HL-60 (cell line): ENCODE measurements around the gene SFT2D1.

ENCODE experiments used
- DNase-seq, 2 experiments: peaks; one replicate each; pipeline ENCODE4 v3.0.0-alpha.2; 2010 to 2020; ENCODE audit warnings: low read depth in 1 of 2, low spot score in 1 of 2
- H3K27ac ChIP-seq: fragments of 250-450 bp; sonication (Bioruptor Pico); replicated peaks from 2 replicates; pipeline ENCODE4 v1.5.1; 2020; ENCODE audit warnings: mild to moderate bottlenecking, moderate library complexity
- H3K27me3 ChIP-seq: fragments of 250-450 bp; sonication (Bioruptor Pico); 2 replicates; pipeline ENCODE4 v1.5.1; 2021; ENCODE audit warnings: mild to moderate bottlenecking, moderate library complexity; ENCODE audit not compliant: insufficient read depth, poor library complexity, severe bottlenecking
- H3K4me3 ChIP-seq: replicated peaks from 2 replicates; pipeline ENCODE4 v1.5.1; 2011; ENCODE audit warnings: mild to moderate bottlenecking, control low read depth, low read length; ENCODE audit not compliant: insufficient read depth
- GABPA ChIP-seq: IDR thresholded peaks from 2 replicates; pipeline ENCODE4 v1.6.1; 2012; ENCODE audit warnings: low read depth
- POLR2AphosphoS5 ChIP-seq: IDR thresholded peaks from 2 replicates; pipeline ENCODE4 v1.6.1; 2012; ENCODE audit warnings: low read depth
- SPI1 ChIP-seq: IDR thresholded peaks from 2 replicates; pipeline ENCODE4 v1.6.1; 2012; ENCODE audit warnings: low read depth, mild to moderate bottlenecking, borderline replicate concordance
- TF ChIP-seq, protein P1 (sequence below): IDR thresholded peaks from 2 replicates; pipeline ENCODE4 v1.6.1; 2012; ENCODE audit warnings: low read depth; ENCODE audit not compliant: insufficient replicate concordance
- TF ChIP-seq, protein P2 (sequence below): IDR thresholded peaks from one replicate; pipeline ENCODE4 v1.5.1; 2011; ENCODE audit warnings: low read length, control low read depth, inconsistent platforms; ENCODE audit not compliant: insufficient read depth

The SFT2D1 gene

DNA sequence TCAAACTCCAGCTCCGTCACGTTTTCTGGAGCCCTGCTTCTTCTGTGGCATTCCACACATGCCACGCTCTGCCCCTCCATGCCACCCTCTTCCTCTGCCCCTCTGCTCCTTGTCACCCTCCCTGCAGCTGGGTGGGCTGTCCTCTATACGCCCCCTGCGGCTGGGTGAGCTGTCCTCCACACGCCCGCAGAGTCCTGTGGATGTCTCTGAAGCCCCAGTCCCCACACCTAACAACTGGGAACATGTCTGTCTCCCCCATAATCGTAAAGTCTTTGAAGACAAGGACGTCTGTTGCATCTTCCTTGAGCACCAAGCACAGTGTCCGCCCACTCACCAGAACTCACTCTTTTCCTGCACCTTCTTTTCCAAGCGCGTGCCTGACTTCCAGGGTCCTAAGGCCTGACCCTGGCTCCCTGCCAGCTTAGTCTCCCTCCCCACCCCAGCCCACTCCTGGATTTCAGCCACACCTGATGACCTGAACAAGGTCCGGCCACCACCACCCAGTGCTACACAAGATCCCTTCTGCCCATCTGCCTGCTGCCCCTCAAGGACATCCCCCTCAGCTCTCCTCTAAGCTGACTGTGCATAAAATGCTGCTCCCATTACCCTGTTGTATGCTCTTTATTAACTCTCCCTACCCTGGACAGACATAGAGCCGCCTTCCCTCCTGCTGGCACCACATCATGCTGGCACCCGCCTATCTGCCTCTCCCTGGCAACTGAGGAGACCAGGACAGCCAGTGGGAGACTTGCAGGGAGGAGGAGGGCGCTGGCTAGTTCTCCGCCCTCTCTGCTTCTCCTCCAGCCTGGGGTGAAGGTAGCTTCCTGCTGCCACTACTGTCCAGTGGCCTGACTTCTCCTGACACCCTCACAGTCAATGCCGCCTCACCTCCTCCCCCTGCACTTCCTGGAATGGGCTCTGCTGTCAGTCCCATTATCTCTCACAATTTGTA lies 23.4 kb downstream of the SFT2D1 start:
- no peaks in the 10 kb centered on the region for H3K27me3 ChIP-seq
- TF ChIP-seq POLR2AphosphoS5 (no peak; the same call in 1 of the 2 replicates), GABPA (no peak), SPI1 (no peak)
- TF ChIP-seq, protein P1, sequence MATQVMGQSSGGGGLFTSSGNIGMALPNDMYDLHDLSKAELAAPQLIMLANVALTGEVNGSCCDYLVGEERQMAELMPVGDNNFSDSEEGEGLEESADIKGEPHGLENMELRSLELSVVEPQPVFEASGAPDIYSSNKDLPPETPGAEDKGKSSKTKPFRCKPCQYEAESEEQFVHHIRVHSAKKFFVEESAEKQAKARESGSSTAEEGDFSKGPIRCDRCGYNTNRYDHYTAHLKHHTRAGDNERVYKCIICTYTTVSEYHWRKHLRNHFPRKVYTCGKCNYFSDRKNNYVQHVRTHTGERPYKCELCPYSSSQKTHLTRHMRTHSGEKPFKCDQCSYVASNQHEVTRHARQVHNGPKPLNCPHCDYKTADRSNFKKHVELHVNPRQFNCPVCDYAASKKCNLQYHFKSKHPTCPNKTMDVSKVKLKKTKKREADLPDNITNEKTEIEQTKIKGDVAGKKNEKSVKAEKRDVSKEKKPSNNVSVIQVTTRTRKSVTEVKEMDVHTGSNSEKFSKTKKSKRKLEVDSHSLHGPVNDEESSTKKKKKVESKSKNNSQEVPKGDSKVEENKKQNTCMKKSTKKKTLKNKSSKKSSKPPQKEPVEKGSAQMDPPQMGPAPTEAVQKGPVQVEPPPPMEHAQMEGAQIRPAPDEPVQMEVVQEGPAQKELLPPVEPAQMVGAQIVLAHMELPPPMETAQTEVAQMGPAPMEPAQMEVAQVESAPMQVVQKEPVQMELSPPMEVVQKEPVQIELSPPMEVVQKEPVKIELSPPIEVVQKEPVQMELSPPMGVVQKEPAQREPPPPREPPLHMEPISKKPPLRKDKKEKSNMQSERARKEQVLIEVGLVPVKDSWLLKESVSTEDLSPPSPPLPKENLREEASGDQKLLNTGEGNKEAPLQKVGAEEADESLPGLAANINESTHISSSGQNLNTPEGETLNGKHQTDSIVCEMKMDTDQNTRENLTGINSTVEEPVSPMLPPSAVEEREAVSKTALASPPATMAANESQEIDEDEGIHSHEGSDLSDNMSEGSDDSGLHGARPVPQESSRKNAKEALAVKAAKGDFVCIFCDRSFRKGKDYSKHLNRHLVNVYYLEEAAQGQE: no peak
- TF ChIP-seq, protein P2, sequence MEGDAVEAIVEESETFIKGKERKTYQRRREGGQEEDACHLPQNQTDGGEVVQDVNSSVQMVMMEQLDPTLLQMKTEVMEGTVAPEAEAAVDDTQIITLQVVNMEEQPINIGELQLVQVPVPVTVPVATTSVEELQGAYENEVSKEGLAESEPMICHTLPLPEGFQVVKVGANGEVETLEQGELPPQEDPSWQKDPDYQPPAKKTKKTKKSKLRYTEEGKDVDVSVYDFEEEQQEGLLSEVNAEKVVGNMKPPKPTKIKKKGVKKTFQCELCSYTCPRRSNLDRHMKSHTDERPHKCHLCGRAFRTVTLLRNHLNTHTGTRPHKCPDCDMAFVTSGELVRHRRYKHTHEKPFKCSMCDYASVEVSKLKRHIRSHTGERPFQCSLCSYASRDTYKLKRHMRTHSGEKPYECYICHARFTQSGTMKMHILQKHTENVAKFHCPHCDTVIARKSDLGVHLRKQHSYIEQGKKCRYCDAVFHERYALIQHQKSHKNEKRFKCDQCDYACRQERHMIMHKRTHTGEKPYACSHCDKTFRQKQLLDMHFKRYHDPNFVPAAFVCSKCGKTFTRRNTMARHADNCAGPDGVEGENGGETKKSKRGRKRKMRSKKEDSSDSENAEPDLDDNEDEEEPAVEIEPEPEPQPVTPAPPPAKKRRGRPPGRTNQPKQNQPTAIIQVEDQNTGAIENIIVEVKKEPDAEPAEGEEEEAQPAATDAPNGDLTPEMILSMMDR: no peak
- no peak overlapping the region for H3K27ac ChIP-seq
- DNase-seq: no peak
- no peak overlapping the region for H3K4me3 ChIP-seq

DNA sequence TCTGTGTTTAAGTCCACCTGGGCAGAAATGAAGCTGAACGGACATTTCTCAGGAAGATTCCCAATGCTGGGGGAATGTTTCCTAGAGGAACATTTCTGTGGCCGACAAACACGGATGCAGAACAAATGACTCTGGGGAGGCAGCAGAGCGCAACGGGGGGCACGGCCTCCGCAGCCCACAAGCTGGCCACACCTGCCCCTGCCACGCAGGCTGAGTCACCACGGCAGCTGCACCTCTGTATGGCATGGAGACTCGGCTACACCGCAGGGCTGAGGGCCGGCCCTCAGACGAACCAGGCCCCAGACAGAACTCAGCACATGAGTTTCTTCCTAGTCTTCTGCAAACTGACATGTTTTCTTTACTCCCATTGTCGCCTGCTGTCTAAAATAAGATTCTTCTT lies 24.1 kb downstream of the SFT2D1 start:
- TF ChIP-seq, protein P2: no peak
- no peak for TF ChIP-seq SPI1
- TF ChIP-seq, protein P1: no peak
- no peak for TF ChIP-seq POLR2AphosphoS5
- no peak for TF ChIP-seq GABPA

DNA sequence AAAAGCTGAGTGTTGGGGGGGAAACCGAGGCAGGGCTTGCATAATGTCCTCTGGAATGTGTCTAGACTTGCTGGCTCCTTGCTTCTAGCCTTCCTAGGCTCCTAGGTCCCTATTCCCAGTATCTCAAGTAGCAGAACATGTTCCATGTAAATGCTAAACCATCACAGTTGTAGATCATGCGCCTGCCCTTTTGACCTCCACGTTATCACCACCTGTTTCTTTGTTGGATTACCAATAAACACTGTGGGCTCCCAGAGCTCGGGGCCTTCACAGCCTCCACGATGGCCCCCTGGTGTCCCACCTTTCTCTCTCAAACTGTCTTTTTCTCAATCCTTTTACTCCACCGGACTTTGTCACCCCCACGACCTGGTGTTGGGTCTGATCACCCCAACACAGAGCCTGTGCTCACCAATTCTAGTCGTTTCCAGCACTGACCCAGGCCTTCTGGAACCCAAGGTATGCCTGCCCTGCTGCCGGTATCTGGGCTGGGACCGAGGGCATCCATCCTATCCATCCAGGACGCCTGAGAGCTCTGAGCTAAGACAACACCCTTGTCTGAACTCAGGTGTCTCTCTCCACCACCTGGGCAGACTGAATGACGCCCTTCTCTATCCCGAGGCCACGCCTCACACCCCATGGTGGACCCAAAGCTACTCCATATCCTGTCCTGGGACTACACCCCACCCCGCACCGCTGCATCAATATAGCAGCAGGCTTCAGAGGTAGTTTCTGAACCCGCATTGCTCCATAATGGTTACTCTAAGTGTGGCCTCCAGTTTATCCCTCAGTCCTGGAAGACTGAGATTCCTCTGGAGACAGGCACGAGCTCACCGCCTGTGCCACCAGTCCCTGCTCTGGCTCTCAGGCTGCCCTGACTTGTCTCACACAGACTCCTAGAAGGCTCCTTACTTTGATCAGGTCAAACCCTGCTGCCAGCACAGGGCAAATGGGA lies 24.8 kb downstream of the SFT2D1 start:
- H3K27ac ChIP-seq: no peak overlapping the region
- H3K4me3 ChIP-seq: no peak overlapping the region
- TF ChIP-seq, protein P2: no peak
- TF ChIP-seq SPI1 (no peak), POLR2AphosphoS5 (no peak), GABPA (no peak)
- TF ChIP-seq, protein P1: no peak
- H3K27me3 ChIP-seq: no peaks in the 10 kb centered on the region
- no peak for DNase-seq

More for the DNA sequence above, 24.1 kb downstream of the SFT2D1 start:
- Histone ChIP-seq H3K4me3 (no peak overlapping the region), H3K27me3 (no peaks in the 10 kb centered on the region), H3K27ac (no peak overlapping the region)
- DNase-seq: no peak
